ENCODE data around the gene NR2F1.

NR2F1 gene

DNA sequence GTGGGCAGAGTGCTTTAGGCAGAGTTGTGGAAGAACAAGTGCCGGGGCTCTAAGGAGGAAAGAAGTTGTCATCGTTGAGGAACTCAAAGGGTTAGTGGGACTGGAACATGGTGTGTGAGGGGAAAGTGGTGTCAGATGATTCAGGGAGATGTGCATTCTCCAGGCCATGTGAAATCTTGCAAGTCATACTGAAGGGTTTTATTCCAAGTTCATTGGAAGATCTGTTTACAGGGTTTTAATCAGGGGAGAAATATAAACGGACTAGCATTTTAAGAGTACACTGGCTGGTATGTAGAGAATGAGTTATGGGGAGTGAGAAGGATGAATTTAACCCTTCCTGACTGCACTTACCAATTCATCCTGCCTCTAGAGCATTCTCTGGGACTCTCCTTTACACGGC is 49.3 kb downstream of the NR2F1 start:
- TF ChIP-seq, protein P1, sequence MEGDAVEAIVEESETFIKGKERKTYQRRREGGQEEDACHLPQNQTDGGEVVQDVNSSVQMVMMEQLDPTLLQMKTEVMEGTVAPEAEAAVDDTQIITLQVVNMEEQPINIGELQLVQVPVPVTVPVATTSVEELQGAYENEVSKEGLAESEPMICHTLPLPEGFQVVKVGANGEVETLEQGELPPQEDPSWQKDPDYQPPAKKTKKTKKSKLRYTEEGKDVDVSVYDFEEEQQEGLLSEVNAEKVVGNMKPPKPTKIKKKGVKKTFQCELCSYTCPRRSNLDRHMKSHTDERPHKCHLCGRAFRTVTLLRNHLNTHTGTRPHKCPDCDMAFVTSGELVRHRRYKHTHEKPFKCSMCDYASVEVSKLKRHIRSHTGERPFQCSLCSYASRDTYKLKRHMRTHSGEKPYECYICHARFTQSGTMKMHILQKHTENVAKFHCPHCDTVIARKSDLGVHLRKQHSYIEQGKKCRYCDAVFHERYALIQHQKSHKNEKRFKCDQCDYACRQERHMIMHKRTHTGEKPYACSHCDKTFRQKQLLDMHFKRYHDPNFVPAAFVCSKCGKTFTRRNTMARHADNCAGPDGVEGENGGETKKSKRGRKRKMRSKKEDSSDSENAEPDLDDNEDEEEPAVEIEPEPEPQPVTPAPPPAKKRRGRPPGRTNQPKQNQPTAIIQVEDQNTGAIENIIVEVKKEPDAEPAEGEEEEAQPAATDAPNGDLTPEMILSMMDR (IDR thresholded peaks at IDR 0.05; ENCODE audit: insufficient read depth, low read length, poor library complexity, severe bottlenecking): no peak
- Histone ChIP-seq H3K27me3 (replicated peaks; ENCODE audit: control insufficient read depth, insufficient read depth, low read length) (no peaks in the 10 kb centered on the region), H3K36me3 (ENCODE audit: control insufficient read depth, insufficient read depth, low read length) (no peaks in the 10 kb centered on the region), H3K4me3 (replicated peaks; ENCODE audit: low read depth, low read length) (no peak overlapping the region)
- no peak for DNase-seq (ENCODE audit: extremely low read depth, insufficient read length)

DNA sequence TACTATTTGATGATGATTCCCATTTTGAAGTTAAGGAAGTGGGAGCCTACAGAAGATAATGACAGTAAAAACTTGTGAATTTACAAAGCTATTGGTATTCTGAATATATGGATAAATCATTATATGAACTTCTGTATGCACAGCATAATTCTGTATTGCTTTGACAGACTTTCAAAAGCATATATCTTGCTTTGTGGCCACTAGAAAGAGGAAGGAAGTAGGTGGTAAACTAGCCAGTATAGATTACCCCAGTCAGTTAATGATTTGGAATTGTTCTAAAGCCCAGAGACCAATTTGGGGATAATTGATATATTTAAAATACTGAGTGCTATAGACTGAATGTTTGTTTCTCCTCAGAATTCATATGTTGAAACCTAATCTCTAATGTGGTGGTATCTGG is 53.0 kb downstream of the NR2F1 start:
- TF ChIP-seq, protein P1 (IDR thresholded peaks at IDR 0.05; ENCODE audit: insufficient read depth, low read length, poor library complexity, severe bottlenecking): no peak
- DNase-seq (ENCODE audit: extremely low read depth, insufficient read length): no peak
- H3K36me3 ChIP-seq (ENCODE audit: control insufficient read depth, insufficient read depth, low read length): no peaks in the 10 kb centered on the region
- H3K27me3 ChIP-seq (replicated peaks; ENCODE audit: control insufficient read depth, insufficient read depth, low read length): no peaks in the 10 kb centered on the region
- H3K4me3 ChIP-seq (replicated peaks; ENCODE audit: low read depth, low read length): no peak overlapping the region

DNA sequence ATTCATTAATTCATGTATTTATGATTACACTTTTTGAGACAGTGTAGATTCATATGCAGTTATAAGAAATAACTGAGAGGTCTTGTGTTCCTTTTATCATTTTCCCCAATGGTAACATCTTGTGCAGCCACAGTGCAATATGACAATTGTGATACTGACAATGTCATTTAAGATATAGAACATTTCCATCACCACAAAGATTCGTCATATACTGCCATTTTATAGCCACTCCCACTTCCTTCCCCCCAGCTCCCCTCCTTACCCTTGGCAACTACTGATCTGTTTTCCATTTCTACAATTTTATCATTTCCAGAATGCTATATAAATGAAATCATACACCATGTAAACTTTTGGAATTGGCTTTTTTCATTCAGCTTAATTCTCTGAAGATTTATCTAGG is 53.8 kb downstream of the NR2F1 start:
- Histone ChIP-seq H3K36me3 (ENCODE audit: control insufficient read depth, insufficient read depth, low read length) (no peaks in the 10 kb centered on the region), H3K4me3 (replicated peaks; ENCODE audit: low read depth, low read length) (no peak overlapping the region), H3K27me3 (replicated peaks; ENCODE audit: control insufficient read depth, insufficient read depth, low read length) (no peaks in the 10 kb centered on the region)
- TF ChIP-seq, protein P1 (IDR thresholded peaks at IDR 0.05; ENCODE audit: insufficient read depth, low read length, poor library complexity, severe bottlenecking): no peak
- no peak for DNase-seq (ENCODE audit: extremely low read depth, insufficient read length)

DNA sequence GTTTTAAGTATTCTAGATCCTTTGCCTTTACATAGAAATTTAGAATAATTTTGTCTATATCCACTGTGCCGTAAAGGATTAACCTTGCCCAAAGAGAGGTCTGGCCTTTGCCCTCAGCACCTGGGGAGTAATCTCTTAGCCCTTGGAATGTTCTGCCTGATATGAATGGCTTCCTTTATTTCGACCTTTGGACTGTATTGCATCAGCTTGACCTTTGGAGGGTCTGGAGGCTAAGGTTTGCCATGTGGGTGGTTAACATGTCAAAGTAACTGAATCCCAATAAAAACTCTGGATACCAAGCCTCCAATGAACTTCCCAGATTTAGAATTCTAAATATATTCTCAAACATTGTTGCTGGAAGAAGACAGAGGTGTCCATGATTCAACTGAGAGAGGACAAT is 54.7 kb downstream of the NR2F1 start:
- Histone ChIP-seq H3K27me3 (replicated peaks; ENCODE audit: control insufficient read depth, insufficient read depth, low read length) (no peaks in the 10 kb centered on the region), H3K4me3 (replicated peaks; ENCODE audit: low read depth, low read length) (no peak overlapping the region), H3K36me3 (ENCODE audit: control insufficient read depth, insufficient read depth, low read length) (no peaks in the 10 kb centered on the region)
- TF ChIP-seq, protein P1 (IDR thresholded peaks at IDR 0.05; ENCODE audit: insufficient read depth, low read length, poor library complexity, severe bottlenecking): no peak
- no peak for DNase-seq (ENCODE audit: extremely low read depth, insufficient read length)

DNA sequence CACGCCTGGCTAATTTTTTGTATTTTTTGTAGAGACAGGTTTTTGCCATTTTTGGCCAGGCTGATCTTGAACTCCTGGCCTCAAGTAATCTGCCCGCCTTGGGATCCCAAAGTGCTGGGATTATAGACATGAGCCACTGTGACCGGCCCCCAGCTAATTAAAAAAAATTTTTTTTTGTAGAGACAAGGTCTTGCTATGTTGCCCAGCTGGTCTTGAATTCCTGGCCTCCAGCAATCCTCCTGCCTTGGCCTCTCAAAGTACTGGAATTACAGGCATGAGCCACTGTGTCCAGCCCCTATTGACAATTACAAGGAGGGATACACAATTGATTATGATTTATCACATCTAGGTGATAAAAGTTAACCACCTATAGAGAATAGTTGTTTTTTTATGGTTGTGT is 59.5 kb downstream of the NR2F1 start:
- H3K4me3 ChIP-seq (replicated peaks; ENCODE audit: low read depth, low read length): no peak overlapping the region
- no peak for DNase-seq (ENCODE audit: extremely low read depth, insufficient read length)
- TF ChIP-seq, protein P1 (IDR thresholded peaks at IDR 0.05; ENCODE audit: insufficient read depth, low read length, poor library complexity, severe bottlenecking): no peak
- H3K27me3 ChIP-seq (replicated peaks; ENCODE audit: control insufficient read depth, insufficient read depth, low read length): no peaks in the 10 kb centered on the region
- no peaks in the 10 kb centered on the region for H3K36me3 ChIP-seq (ENCODE audit: control insufficient read depth, insufficient read depth, low read length)

All from GM06990 (cell line).